ENCODE data around the gene TTC38.
"Not testable (repeated sequence)": the region's sequence is repeated elsewhere in the genome, so short reads cannot be mapped to it uniquely, and the experiment has no call there.

Gene TTC38

DNA sequence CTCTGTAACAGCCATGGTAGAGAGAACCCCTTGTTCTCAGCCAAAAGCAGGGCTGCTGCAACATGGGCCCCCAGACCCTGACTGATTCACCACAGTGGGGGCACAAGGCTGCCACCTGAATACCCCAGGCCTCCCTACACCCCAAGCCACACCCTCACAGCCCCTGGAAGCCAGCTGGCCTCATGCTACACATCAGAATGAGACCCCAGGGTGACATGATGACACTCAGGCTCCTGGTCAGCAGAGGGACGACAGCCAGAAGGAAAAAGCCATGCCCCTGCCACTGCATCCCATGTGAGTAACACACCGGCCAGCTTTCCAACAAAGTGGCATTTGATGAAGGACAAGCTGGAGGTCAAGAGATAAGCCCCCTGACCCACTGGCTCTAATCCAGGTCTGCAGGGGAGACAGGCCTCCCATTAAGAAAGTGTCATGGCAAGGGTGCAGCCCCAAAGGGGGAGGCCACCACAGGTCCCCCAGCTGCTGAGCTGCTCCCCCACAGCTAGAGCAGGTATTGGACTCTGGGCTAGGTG, 20.3 kb upstream of the TTC38 start:
- DNase-seq = no peak

DNA sequence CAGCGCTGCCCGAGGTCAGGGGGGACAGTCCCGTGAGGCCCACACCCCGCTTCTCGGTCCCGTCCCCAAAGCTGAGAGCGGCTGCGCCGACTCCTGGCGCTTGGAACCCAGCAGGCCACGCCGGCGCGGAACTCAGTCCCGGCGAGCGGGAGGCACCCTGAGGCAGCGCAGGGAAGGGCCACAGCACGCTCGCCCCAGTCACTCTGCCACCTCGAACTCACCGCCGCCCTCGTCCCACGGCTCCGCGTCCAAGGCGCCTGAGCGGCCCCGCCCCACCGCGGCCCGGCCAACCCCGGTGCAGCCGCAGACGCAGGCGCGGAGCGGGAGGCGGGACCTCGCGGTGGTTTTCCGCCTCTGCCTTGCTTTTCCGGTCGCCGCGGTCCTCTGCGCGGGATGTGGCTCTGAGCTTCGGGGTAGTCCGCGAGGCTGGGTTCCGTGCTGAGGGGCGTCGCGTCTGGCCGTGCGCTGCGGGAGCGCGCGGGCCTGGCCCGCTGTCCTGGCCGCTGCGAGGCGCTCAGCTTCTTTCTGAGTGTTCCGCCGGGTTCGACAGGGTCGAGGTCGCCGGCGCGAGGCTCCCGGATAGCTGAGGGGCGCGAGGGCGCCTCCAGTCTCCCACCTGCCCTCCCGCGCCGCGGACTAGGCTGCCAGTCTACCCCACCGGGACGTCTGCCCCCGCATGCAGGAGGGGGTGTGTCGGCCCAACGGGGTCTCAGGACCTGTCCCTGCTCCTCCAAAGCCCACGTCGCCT, 17.6 kb upstream of the TTC38 start, which contains the start of gene CDPF1:
Gene CDPF1, minus strand, starts transcription at position 259 of the 748 bp plus-strand sequence. CDS start 2,009 bp downstream, outside the sequence.
- DNase-seq = peak; percentile 66

DNA sequence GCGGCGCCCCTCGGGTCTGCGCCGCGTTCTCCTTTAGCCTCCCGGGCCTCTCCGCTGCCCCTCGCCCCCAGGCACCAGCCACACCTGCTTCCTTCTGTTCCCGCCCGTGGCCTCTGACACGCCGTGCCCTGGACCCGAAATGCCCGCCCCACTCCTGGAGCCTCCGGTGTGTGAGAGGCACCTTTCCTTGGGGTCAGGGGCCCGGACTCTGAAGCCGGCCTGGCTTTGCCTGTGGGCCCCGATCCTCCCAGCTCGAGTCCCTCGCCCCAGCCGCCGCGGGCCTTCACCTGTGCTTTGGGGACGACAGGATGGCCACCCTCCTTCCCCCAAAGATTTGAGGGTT, 17.1 kb upstream of the TTC38 start:
- no peak for DNase-seq

DNA sequence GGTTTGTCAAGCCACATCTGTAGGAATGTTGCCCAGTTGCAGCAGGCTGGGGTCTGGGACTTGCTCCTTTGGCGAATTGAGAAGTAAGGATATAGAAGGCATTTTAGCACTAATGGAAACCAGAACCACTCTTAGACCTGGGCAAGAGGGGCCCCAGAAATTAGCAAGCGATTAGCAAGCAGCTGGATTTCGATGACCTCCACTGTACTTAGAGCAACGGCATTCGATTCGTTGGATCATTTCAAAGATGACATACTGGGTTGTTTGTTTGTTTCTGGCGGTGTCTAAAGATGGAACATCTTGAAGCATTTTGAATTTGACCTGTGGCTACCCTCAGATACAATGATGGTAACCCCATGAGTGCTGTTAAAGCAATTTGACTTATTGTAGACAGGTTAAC, 16.5 kb upstream of the TTC38 start:
- no peak for DNase-seq

DNA sequence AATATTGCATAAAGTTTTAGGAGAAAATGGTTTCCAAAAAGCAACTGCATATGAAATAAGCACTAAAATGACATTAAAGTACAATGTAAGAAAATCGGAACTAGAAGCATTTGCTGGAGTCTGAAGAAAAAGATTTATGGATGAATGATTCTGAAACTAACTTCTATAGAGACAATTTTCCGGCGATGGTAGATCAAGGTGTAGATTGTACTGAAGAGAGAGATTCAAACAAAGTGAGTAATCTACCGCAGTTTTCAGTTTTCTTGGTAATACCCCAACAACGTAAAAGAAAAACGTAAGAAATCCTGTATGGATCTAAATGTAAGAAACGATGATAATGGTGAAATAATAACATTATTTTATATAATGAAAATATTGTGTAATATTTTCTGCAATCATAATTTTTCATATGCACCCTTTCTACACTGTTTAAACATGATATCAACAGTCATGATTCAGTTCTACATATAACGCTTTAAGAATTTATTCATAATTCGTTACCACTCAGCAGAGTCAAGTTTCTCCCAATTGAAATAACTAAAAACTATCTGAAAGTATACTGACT, 15.9 kb upstream of the TTC38 start:
- DNase-seq = no peak

DNA sequence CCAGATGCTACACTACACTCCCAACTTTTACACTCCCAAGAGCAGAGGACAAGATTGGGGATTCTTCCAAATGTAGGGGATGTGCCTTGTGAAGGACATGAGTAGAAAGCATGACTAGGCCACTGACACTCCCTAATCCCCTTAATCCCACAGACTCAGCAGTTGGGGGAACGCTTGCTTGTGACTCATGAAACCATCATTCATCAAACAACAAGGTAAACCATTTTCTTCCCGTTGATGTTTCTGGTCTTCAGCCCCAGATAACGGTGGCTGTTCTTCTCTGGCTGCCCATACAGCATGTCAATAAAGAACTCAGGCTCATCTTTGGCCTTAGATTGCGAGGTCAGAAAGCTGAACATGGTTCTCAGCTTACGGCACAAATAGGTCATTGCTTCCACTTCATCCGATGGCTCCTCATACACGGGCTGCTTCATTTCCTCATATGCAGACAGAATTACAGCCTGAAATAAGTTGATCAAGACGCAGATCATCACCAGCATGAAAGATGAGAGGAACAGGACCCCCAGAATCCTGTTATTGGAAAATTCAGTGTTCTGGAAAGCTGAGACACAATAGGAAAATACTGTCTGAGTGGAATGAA, 11.3 kb upstream of the TTC38 start:
- no peak for DNase-seq

DNA sequence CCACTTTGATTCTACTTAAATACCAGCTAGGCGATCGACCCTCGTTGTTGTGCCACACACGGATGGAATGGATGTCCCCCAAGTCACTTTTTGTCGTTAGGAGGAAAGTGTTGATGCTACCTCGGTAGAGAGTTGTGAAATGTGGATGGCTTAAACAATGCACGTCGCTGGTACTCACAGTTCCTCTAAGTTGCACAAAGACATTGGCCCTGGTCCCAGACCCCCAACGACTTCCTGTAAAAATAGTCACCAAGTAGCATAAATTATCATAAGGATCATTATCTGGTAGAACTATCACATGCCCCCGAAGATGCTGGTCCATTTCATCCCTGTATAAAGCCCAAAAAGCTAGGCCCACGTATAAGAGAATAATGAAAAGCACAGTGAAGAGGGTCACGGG, 8.4 kb upstream of the TTC38 start:
- no peak for DNase-seq

DNA sequence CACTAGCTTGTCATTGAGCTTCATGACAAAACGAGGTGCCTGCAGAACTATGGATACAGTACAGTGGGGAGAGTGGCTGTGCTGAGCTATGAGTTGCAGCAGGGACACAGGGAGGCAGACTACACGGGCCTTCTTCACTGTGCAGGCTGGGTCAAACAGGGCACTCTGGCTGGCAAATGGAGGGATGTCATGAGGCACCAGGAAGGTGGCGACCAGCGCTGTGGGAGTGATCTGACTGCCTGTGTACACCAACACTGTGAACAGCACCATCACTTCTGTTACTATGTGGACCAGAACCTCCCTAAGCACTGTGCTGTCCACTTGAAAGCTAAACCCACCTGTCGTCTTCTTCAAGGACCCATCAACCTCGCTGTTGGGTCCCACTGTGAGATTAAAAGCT, 7.8 kb upstream of the TTC38 start:
- DNase-seq = no peak

DNA sequence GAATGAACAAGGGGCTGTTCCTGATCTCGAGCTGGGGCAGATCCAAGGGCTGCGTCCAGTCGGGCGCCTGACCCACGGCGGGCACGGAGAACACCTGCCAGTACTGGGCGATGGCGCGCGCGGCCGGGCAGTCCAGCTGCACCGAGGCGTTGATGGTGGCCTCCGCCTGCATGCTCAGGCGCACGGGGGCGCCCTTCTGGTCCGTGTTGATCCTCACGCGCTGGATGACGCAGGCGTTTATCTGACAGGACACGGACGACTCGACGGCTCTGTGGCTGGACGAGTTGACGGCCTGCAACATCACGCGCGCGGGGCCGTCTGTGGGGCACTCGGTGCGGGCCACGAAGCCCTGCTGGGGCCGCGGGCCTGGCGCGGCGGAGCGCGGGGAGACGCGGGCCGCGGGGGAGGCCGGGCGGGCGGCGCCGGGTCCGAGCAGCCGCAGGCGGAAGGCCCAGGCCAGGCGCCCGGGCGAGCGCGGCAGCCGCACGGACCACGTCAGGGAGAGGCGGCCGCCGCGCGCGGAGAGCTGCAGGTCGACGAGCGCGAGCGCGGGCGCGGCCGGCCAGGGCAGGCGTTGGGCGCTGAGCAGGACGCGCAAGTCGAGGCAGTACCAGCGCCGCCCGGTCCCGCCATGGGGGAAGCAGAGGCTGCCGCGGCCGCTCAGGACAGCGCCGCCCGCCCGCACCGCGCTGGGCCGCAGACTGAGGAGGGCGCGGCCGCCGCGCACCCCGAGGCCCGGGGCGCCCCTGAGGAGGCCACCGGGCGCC, 5.2 kb upstream of the TTC38 start:
- DNase-seq = no peak

DNA sequence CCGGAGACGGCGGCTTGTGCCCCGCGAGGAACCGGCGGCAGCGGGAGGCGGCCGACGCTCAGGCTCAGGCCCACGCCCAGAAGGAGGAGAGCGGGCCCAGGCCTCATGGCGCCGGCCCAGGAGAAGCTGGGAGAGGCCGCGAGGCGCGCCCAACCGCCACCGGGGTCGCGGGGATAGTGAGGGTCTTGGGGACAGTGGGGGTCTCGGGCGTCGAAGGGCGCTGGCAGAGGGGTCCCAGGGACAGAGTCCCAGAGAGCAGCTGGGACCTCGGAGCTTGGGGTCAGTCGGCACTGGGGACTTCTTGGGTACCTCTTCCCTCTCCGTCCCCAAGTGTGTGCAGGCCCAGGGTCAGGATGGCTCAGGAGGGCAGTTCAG, 4.6 kb upstream of the TTC38 start, which contains the start of gene PKDREJ:
Gene PKDREJ, minus strand, starts transcription at position 128 of the 375 bp plus-strand sequence. Its CDS starts 21 bp downstream, at position 107.
- no peak for DNase-seq

DNA sequence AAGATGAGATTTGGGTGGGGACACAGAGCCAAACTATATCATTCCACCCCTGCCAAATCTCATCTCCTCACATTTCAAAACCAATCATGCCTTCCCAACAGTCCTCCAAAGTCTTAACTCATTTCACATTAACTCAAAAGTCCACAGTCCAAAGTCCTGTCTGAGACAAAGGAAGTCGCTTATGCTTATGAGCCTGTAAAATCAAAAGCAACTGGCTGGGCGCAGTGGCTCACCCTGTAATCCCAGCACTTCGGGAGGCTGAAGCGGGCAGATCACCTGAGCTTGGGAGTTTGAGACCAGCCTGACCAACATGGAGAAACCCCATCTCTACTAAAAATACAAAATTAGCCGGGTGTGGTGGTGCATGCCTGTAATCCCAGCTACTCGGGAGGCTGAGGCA, 3.3 kb upstream of the TTC38 start:
- not testable (repeated sequence) for DNase-seq

DNA sequence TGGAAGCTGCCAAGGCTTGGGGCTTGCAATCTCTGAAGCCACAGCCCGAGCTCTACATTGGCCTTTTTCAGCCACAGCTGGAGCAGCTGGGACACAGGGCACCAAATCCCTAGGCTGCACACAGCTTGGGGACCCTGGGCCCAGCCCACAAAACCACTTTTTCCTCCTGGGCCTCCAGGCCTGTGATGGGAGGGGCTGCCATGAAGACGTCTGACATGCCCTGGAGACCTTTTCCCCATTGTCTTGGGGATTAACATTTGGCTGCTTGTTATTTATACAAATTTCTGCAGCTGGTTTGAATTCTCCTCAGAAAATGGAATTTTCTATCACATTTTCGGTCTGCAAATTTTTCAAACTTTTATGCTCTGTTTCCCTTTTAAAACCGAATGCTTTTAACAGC, 2.2 kb upstream of the TTC38 start:
- not testable (repeated sequence) for DNase-seq

DNA sequence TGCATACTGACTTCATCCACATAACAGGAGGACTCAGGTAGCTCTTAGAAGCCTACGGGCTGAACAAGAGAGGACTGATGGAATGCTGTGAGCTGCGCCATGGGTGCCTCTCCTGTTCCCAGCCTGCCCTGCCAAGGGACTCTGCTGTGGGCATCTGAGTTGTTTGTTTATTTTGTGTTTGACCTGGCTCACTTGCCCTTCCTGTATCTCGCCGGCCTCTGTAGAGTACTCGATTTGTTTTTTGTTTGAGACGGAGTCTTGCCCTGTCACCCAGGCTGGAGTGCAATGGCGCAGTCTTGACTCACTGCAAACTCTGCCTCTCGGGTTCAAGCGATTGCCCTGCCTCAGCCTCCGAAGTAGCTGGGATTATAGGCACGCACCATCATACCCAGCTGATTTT, 1.8 kb downstream of the TTC38 start:
- DNase-seq = no peak

DNA sequence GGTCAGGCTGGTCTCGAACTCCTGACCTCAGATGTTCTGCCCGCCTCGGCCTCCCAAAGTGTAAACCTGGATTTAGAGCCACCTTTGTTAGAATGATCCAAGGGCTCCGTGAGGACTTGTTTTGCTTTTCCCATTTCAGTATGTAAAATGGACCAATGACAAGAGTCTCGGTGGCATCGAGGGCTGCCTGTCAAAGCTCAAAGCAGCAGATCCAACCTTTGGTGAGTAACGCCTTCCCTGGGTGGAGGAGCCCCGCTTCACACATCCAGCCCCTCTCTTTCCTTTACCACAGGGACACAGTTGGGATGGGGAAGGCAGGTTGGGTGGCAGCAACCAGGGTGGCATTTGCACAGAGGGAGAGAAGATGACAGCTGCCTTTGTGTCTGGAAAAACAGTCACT, 4.4 kb downstream of the TTC38 start:
- no peak for DNase-seq

DNA sequence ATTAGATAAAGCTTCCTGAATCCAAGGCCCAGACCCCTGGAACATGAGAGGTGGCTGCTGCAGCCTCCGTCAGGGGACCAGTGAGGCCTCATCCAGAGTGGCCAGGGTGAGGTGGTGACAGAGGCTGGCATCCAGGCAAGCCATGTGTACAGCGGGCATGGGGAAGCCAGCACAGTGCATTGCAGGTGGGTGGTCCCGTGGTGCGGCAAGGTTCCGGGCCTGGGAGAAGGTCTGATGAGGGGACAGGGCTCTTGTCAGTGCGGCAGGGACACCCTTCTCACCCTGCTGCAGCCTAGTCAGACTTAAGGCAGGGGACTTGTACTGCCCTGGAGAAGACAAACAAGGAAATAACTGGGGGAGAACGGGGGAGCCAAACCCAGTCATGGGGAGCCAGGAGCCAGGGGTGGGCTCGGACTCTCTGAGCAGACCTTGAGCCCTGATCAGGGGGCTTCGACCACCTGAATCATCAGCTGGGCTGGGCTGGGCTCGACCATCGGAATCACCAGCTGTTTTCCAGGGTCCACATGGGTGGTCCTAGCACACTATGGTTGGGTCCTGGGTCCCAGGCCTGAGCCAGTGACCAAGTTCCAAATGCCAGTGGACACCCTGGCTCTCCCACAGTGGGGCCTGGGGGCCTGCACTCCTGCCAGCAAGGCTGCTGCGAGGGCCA, 5.1 kb downstream of the TTC38 start:
- DNase-seq = no peak

DNA sequence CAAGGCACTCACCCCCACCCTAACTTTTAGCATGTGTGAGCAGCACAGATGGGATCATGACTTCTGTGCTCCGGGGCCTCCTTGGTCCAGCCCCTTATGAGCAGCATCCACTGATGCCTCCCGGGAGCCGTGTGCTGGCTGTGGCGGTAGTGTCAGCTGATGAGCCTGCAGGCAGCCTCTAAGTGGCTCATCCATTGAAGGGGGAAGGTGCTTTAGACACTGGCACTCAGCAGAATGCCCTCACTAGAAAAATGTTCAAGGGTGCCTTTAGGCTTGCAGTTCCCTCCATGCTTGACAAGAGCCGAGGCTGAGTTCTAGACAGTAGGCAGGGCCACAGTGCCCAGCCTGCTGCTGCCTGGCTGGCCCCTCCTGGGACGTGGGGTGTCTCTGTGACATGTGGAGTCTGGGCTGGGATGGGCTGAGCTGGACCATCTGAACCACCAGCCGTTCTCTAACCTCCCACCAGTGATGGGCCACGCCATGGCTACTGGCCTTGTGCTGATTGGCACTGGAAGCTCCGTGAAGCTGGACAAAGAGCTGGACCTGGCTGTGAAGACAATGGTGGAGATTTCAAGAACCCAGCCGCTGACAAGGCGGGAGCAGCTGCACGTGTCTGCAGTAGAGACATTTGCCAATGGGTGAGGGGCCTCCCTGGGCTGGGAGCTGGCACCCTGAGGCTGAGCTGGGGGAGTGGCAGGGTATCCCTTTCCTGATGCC, 5.8 kb downstream of the TTC38 start:
- DNase-seq = no peak

DNA sequence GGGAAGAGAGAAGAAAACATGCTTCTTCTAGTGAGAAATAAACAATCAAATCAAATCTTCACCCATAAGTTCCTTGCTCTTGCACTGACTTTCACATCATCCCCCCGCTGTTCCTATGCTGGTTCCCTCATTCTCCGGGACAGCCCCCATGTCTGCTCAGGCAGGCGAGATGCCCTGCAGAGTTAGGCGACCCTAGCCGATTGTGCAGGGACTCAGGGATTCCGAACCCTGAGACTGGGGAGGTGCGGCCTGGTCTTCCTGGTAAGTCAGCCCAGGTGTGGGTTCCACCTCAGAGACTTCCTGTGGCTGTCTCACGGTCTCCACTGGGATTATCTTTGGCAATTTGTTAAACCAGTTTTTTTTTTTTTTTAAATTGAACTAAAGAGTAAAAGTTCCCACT, 6.6 kb downstream of the TTC38 start:
- no peak for DNase-seq

DNA sequence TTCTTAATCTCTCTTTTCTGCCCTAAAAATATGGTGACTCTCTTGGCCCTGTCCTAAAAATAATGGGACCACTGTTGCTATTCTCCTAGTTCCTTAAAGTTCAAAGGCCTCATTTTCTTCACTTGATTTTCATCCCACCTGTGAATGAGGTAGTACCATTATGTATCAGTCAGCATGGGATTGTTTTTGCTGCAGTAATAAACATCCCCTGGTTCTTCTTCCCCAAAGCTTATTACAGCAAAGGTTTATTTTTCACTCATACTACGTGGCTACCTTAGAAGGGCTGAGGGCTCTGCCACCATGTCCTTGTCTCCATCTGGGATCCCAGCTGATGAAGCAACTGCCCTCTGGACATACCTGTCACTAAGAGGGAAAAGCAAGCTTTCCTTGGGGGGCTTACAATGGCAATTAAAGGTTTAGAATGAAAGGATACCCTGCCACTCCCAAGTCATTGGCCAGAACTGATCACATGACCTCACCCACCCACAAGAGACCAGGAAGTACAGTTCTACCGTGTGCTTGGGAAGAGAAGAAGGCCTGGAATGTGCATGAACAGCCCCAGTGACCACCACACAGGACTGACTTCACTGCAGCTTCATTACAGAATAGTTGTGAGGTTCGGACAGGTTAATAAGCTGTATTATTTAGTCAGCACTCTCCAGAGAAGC, 7.8 kb downstream of the TTC38 start:
- DNase-seq = no peak

DNA sequence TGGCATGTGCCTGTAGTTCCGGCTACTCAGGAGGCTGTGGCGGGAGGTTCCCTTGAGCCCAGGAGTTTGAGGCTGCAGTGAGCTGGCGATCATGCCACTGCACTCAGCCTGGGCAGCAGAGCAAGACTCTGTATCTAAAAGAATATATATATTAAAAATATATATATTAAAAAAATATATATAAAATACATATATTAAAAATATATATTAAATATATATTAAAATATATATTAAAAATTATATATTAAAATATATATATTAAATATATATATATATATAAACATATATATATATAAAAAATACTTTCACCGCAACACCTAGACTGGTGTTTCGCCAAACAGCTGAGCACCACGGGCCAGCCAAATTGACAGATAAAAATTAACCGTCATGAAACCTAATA, 8.8 kb downstream of the TTC38 start:
- DNase-seq = no peak

DNA sequence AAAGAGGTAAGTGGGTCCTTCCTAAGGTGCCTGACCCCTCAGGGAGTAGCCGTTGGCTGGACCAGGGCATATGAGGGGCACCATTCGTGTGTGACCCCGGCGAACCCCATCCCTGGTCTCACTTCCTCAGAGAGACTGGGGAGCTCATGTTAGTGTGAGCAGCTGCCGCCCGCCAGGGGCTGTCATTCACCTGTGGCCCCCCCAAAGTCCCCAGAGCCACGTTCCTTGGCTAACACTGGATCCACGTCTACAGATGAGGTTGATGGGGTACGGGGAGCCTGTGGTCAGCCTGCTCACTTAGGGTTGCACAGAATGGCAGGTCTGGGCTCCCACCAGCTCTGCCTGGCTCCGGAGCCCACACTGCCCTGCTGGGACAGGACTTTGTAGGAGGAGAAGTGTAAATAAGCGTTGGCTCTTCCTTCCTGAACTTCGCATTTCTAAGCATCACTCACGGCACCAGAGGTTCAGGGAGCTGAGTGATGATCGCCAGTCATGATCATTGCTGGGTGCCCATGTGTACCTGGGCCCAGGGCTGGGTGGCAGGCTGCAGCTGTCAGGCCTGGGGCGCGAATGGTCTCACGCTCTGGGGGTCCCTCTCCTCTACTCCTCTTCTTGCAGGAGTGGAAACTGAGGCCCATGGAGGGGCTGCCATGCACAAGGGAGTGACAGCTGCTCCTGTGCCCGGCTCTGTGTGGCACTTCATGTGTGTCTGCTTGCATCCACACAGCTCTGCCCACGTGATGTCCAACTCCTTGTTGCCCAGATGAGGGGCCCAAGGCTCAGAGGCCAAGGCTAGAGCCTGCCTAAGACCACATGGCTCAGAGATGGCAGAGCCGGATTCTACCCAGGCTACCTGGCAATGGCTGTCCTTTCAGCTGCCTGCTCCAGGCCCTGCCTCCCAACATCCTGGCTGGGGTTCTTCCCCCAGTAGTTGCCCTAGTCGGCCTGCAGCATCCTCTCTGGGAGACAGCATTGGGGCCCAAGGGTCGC, 11.1 kb downstream of the TTC38 start:
- no peak for DNase-seq

All from cortex of kidney (tissue), 1 donor.